ENCODE data around the gene FEM1B.

- TF ChIP-seq POLR2A (IDR thresholded peaks at IDR 0.05), result no peak
- TF ChIP-seq, protein P1, sequence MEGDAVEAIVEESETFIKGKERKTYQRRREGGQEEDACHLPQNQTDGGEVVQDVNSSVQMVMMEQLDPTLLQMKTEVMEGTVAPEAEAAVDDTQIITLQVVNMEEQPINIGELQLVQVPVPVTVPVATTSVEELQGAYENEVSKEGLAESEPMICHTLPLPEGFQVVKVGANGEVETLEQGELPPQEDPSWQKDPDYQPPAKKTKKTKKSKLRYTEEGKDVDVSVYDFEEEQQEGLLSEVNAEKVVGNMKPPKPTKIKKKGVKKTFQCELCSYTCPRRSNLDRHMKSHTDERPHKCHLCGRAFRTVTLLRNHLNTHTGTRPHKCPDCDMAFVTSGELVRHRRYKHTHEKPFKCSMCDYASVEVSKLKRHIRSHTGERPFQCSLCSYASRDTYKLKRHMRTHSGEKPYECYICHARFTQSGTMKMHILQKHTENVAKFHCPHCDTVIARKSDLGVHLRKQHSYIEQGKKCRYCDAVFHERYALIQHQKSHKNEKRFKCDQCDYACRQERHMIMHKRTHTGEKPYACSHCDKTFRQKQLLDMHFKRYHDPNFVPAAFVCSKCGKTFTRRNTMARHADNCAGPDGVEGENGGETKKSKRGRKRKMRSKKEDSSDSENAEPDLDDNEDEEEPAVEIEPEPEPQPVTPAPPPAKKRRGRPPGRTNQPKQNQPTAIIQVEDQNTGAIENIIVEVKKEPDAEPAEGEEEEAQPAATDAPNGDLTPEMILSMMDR (IDR thresholded peaks at IDR 0.05), result no peak
Measured at GRCh38 chr15:68310178-68310803, 32.7 kb downstream of the FEM1B start.
